Measurements from ENCODE around the gene TRPM5. TPM values are rescaled to one million over a fixed set of nuclear protein-coding genes. Genes with fewer than 3 reads are reported as not detected.

Gene TRPM5
- total RNA-seq, 1 donor from 2014 or later, result not detected

GRCh38 chr11:2463766-2464277 is 19.5 kb upstream of the TRPM5 start:
- no peaks in the 10 kb centered on the region for H3K36me3 ChIP-seq
- DNase-seq (no peak), ATAC-seq (peak; percentile 3 to 7)
- no peak for TF ChIP-seq CTCF (IDR thresholded peaks at IDR 0.05)
- H3K4me3 ChIP-seq, result no peak overlapping the region
- peaks cover 22% of the 10 kb centered on the region for H3K4me1 ChIP-seq
- intact Hi-C loops (cut with DNase I), result no loop called here
- no peaks in the 10 kb centered on the region for H3K9me3 ChIP-seq
- H3K27ac ChIP-seq, result peak overlapping the region; percentile 75
- H3K27me3 ChIP-seq (ENCODE audit: low read depth), result no peaks in the 10 kb centered on the region

DNA sequence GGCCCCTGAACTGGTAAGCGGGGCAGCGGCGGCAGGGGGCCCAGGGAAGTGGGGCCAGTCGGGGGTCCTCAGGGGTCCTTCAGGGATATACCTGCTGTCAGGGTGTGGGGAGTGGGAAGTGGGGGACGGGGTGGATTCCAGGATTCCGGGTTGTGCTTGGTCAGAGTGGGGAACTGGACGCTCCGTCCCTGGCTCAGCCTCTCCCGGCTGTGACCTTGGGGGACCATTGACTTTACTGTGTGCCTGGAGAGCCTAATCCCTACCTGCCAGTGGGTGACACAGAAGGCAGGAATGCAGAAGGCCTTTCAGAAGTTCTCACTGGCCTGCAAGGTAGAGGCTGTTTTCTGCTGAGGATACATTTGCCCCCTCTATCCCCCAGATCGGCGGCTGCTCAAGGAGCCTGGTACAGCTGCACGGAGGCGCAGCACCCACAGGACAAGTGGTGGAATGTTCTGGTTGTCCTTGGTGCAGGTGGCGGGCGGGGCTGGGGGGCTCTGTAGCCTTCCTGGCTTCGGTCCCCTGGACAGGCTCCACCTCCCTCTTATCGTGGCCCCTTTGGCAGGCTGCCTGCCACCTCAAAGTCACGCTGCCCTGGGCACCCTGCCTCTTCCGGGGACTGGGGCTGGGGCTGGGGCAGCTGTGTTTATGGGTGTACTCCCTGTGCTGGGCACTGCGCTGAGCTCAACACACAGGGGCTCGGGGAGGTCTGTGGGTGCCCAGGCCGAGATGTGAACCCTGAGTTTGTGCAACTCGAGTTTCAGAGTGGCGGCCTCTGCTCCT is 18.9 kb upstream of the TRPM5 start:
- Histone ChIP-seq H3K27me3 (ENCODE audit: low read depth) (no peaks in the 10 kb centered on the region), H3K27ac (peak overlapping the region; percentile 75), H3K4me1 (peaks cover 22% of the 10 kb centered on the region), H3K36me3 (no peaks in the 10 kb centered on the region), H3K9me3 (no peaks in the 10 kb centered on the region), H3K4me3 (no peak overlapping the region)
- intact Hi-C loops (cut with DNase I), result no loop called here
- DNase-seq, result peak; percentile 87
- TF ChIP-seq CTCF (IDR thresholded peaks at IDR 0.05), result no peak
- peak; percentile 88 to 92 for ATAC-seq

DNA sequence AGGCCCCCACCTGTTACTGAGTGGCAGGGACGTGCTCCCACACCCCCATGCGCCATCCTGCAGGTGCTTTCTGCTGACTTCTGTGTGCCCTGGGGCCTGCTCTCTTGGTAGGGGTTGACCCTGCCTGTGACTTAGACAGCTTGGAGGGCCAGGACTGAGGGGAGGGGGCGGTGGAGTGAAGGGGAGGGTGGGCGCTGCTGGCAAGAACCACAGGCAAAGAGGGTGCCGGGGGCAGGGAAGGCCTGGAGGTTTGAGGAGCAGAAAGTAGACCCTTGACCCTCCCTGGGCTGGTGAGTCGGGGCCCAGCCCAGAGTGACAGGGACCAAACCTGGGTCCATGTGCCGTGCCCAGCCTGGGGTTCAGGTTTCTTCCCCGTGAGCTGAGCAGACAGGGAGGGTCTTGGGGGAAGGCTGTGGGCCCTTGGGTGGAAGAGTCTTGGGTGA is 18.2 kb upstream of the TRPM5 start:
- no peak for DNase-seq

DNA sequence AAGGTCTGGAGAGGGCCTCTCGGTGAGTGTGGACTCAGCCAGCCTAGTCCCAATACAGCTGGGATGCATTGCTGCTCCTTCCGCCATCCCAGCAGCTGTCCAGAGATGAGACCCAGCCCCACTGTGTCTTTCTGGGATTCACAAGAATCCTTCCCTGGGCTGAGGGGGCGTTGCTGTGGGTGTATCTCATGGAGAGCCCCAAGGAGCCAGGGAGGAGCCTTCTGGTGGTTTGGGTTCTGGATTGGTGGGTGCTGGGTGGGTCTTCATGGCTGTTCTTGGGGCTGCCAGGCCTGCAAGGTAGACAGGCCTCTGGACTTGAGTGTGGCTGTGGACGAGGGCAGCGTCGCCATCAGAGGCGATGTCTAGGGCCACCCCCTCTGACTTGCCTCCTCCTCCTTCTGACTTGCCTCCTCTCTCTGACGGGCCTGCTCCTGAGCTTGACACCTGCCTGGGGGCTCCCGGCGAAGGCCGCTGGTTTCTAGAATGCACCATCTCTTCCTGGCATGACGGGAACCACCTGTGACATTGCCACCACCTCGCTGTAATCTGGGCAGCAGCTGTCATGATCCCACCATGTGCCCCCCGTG is 17.7 kb upstream of the TRPM5 start:
- Histone ChIP-seq H3K4me3 (no peak overlapping the region), H3K4me1 (peaks cover 21% of the 10 kb centered on the region), H3K27me3 (ENCODE audit: low read depth) (no peaks in the 10 kb centered on the region), H3K27ac (peak overlapping the region; percentile 75), H3K36me3 (no peaks in the 10 kb centered on the region), H3K9me3 (no peaks in the 10 kb centered on the region)
- ATAC-seq (no peak), DNase-seq (no peak)
- TF ChIP-seq CTCF (IDR thresholded peaks at IDR 0.05), result no peak
- intact Hi-C loops (cut with DNase I), result no loop called here

More for the DNA sequence above, 18.2 kb upstream of the TRPM5 start:
- ATAC-seq, result peak in 1 of 2 donors; percentile 2
- intact Hi-C loops (cut with DNase I), result no loop called here
- TF ChIP-seq CTCF (IDR thresholded peaks at IDR 0.05), result no peak
- peaks cover 22% of the 10 kb centered on the region for H3K4me1 ChIP-seq
- no peaks in the 10 kb centered on the region for H3K36me3 ChIP-seq
- no peaks in the 10 kb centered on the region for H3K9me3 ChIP-seq
- no peak overlapping the region for H3K4me3 ChIP-seq
- no peaks in the 10 kb centered on the region for H3K27me3 ChIP-seq (ENCODE audit: low read depth)
- H3K27ac ChIP-seq, result peak overlapping the region; percentile 75

DNA sequence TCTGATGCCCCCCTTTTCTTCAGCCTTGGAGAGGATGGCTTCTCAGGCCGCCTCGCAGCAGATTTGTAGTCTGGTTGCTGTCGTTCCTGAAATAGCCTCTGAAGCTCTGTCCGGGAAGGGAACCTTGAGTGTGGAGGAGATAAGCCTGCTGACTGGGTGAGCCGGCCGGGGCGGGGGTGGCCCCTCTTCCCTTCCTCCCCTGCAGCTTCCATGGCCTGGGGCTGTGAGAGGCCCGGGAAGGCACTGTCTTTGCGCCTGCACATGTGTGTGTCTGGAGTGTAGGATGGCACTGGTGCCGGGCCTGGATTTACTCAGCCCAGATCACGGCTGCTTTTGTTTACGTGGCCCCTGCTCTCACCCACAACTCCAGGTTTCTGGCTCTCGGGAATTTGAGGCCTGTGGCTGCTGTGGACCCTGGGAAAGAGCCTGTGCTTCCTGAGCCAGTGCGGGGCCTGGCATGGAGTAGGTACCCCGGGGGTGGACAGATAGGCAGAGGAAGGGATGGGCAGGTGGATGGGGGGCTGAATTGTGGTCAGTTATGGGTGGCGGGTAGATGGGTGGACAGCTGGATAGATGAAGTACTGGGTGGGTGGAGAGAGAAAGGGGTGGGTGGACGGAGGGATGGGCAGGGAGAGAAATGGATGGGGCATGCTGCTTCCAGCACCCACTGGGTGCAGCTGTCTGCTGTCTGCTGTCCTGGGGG is 17.1 kb upstream of the TRPM5 start:
- no peaks in the 10 kb centered on the region for H3K36me3 ChIP-seq
- DNase-seq, result no peak
- no peaks in the 10 kb centered on the region for H3K27me3 ChIP-seq (ENCODE audit: low read depth)
- H3K4me3 ChIP-seq, result no peak overlapping the region
- no peaks in the 10 kb centered on the region for H3K9me3 ChIP-seq
- peaks cover 15% of the 10 kb centered on the region for H3K4me1 ChIP-seq
- no peak for TF ChIP-seq CTCF (IDR thresholded peaks at IDR 0.05)
- no peak for ATAC-seq
- H3K27ac ChIP-seq, result no peak overlapping the region
- intact Hi-C loops (cut with DNase I), result no loop called here

Measured in lower lobe of right lung (tissue), 2 donors.